ENCODE measurements around the gene SLC6A13.

Gene SLC6A13

GRCh38 chr12:177980-178828, 84.4 kb downstream of the SLC6A13 start:
- TF ChIP-seq POLR2AphosphoS5 (IDR thresholded peaks at IDR 0.05; ENCODE audit: low read depth, low read length) = no peak
- no peak for TF ChIP-seq TAF1 (IDR thresholded peaks at IDR 0.05; ENCODE audit: borderline replicate concordance, low read depth, low read length)
- no peak for TF ChIP-seq POLR2A (IDR thresholded peaks at IDR 0.05; ENCODE audit: low read depth, low read length)
- no peak for FAIRE-seq
- DNase-seq (ENCODE audit: insufficient read length) = no peak

DNA sequence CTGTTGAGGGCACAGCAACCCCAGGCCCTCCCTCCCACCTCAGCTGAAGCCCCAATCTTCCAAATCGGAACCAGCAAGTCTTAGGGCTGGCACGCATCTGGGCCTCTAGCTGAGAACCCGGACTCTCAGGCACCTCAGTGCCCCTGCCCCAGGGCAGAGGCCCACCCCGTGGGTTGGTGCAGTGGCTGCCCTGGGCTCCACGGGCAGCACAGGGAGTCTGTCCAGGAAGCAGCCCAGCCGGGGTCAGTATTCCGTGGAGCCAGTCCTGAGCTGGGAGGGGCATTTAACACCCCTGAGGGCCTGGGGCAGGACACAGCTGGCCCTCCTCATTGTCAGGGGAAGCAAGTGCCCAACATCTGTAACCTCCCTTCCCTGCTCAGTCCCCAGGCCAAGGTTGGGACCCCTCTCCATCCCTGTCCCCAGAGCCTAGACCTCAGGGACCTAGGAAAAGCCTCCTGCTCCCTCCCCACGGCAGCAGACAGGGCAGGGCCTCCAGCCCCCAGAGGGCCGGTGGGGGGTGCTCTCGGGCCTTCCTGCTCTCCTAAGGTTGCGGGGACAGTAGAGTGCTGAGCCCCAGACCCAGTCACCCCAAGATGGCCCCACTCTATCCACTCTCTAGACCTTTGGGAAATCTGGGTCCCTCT, 85.2 kb downstream of the SLC6A13 start:
- DNase-seq (ENCODE audit: insufficient read length) (no peak), FAIRE-seq (no peak)
- TF ChIP-seq TAF1 (IDR thresholded peaks at IDR 0.05; ENCODE audit: borderline replicate concordance, low read depth, low read length) (no peak), POLR2AphosphoS5 (IDR thresholded peaks at IDR 0.05; ENCODE audit: low read depth, low read length) (no peak), POLR2A (IDR thresholded peaks at IDR 0.05; ENCODE audit: low read depth, low read length) (no peak)

- DNase-seq (ENCODE audit: insufficient read length) (no peak), FAIRE-seq (no peak)
- TF ChIP-seq POLR2AphosphoS5 (IDR thresholded peaks at IDR 0.05; ENCODE audit: low read depth, low read length) (no peak), POLR2A (IDR thresholded peaks at IDR 0.05; ENCODE audit: low read depth, low read length) (no peak), TAF1 (IDR thresholded peaks at IDR 0.05; ENCODE audit: borderline replicate concordance, low read depth, low read length) (no peak)
Measured at GRCh38 chr12:176321-177181, 86.1 kb downstream of the SLC6A13 start.

DNA sequence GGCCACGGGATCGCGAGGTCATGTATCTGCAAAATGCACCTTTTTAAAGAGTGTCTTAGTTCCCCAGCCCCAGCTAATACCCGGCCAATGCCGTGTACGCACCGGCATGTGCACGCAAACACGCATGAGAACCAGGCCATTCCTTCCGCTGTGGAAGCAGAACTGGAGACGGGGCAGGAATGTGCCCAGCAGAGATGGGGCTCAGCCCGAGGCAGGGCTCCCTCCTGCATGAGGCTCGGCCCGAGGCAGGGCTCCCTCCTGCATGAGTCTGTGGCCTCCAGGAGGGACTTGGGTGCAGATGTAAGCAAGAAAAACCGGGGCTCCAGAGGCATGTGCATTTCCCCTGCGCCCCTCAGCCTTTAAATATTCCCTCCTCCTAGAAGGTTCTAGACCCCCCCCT, 86.9 kb downstream of the SLC6A13 start:
- no peak for FAIRE-seq

DNA sequence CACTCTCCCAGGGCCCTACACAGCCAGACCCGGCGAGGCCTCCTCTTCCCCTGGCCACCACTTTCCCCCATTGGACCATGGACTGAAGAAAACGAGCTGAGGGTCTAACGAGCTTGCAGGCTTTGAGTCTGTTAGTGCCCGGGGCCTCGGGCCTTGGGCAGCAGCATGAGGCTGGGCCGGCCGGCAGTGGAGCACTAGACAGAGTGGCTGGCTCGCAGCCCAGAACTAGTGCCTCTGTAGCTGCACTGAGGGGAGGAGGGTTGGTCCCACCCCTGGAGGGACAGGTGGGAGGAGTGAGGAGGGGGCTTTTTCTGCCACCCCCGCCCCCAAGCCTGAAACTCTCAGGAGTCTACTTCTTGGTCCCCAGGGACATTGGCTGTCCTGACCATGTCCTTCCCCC, 87.4 kb downstream of the SLC6A13 start:
- DNase-seq (ENCODE audit: insufficient read length) = no peak
- no peak for TF ChIP-seq POLR2A (IDR thresholded peaks at IDR 0.05; ENCODE audit: low read depth, low read length)
- TF ChIP-seq POLR2AphosphoS5 (IDR thresholded peaks at IDR 0.05; ENCODE audit: low read depth, low read length) = no peak
- TF ChIP-seq TAF1 (IDR thresholded peaks at IDR 0.05; ENCODE audit: borderline replicate concordance, low read depth, low read length) = no peak
- FAIRE-seq = no peak

More for the DNA sequence above, 86.9 kb downstream of the SLC6A13 start:
- no peak for TF ChIP-seq TAF1 (IDR thresholded peaks at IDR 0.05; ENCODE audit: borderline replicate concordance, low read depth, low read length)
- TF ChIP-seq POLR2AphosphoS5 (IDR thresholded peaks at IDR 0.05; ENCODE audit: low read depth, low read length) = no peak
- TF ChIP-seq POLR2A (IDR thresholded peaks at IDR 0.05; ENCODE audit: low read depth, low read length) = no peak
- DNase-seq (ENCODE audit: insufficient read length) = no peak

DNA sequence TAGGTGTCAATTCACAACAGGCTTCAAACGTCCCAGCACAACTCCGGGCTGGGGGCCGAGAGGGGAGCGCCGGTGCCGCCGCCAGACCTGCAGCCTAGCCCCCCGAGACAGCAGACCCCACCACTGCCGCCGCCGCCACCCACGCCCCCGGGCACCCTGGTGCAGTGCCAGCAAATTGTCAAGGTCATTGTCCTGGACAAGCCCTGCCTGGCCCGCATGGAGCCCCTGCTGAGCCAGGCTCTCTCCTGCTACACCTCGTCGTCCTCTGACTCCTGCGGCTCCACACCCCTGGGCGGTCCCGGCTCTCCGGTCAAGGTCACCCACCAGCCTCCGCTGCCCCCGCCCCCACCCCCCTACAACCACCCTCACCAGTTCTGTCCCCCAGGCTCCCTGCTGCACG, 88.0 kb downstream of the SLC6A13 start:
- DNase-seq (ENCODE audit: insufficient read length) (no peak), FAIRE-seq (no peak)
- no peak for TF ChIP-seq TAF1 (IDR thresholded peaks at IDR 0.05; ENCODE audit: borderline replicate concordance, low read depth, low read length)
- no peak for TF ChIP-seq POLR2AphosphoS5 (IDR thresholded peaks at IDR 0.05; ENCODE audit: low read depth, low read length)
- TF ChIP-seq POLR2A (IDR thresholded peaks at IDR 0.05; ENCODE audit: low read depth, low read length) = no peak

- FAIRE-seq = no peak
Measured at GRCh38 chr12:174124-174523, 88.5 kb downstream of the SLC6A13 start.

GRCh38 chr12:172732-173161, 89.9 kb downstream of the SLC6A13 start:
- TF ChIP-seq TAF1 (IDR thresholded peaks at IDR 0.05; ENCODE audit: borderline replicate concordance, low read depth, low read length) (no peak), POLR2AphosphoS5 (IDR thresholded peaks at IDR 0.05; ENCODE audit: low read depth, low read length) (no peak), POLR2A (IDR thresholded peaks at IDR 0.05; ENCODE audit: low read depth, low read length) (no peak)
- FAIRE-seq (no peak), DNase-seq (ENCODE audit: insufficient read length) (no peak)

More at GRCh38 chr12:174124-174523, 88.5 kb downstream of the SLC6A13 start:
- DNase-seq (ENCODE audit: insufficient read length) = no peak
- TF ChIP-seq TAF1 (IDR thresholded peaks at IDR 0.05; ENCODE audit: borderline replicate concordance, low read depth, low read length) (no peak), POLR2AphosphoS5 (IDR thresholded peaks at IDR 0.05; ENCODE audit: low read depth, low read length) (no peak), POLR2A (IDR thresholded peaks at IDR 0.05; ENCODE audit: low read depth, low read length) (no peak)

DNA sequence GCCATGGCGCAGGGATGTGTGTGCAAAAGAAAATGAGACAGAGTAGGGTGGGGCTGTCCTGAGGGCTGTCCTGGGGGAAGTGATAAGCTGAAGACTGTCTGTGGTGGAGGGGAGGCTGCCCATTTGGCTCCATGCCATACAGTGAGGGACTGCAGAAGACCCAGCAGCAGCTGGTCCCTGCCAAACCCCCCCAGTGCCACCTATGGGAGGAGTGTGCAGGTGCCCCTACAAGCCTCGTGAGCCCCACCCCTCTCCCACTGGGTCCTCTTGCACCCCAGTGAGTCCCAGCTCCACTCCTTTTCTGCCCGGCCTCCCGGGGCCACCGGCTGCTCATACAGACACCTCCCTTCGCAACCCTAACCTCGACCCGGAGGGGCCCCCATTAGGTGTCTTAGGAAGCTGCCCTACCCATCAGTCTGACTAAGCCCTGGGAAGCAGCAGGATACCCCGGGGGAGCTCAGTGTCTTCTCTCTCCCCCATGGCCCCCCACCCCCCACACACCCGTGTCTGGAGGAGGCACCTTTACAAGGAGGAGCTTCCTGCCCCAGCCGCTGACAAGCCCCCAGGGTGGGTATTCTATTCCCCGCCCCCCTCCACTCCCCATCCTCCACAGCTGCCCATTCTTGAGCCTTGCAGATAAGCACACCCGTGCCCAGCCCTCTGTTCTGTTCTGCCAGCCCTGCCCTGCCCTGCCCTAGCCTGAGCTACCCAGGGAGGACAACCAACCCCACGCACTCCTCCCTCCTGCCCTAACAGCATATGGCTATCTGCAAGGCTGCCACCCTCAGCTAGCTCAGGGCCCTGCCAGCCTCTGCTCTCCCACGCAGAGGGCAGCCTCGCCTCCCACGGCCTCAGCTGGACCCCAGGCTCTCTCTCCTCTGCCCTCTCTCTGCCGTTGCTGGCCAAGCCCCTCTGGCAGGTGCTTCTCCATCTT, 90.6 kb downstream of the SLC6A13 start:
- FAIRE-seq = no peak
- no peak for DNase-seq (ENCODE audit: insufficient read length)
- TF ChIP-seq POLR2AphosphoS5 (IDR thresholded peaks at IDR 0.05; ENCODE audit: low read depth, low read length) = no peak
- TF ChIP-seq POLR2A (IDR thresholded peaks at IDR 0.05; ENCODE audit: low read depth, low read length) = no peak
- no peak for TF ChIP-seq TAF1 (IDR thresholded peaks at IDR 0.05; ENCODE audit: borderline replicate concordance, low read depth, low read length)

GRCh38 chr12:171276-171675, 91.4 kb downstream of the SLC6A13 start:
- FAIRE-seq = no peak
- no peak for TF ChIP-seq POLR2A (IDR thresholded peaks at IDR 0.05; ENCODE audit: low read depth, low read length)
- TF ChIP-seq TAF1 (IDR thresholded peaks at IDR 0.05; ENCODE audit: borderline replicate concordance, low read depth, low read length) = no peak
- TF ChIP-seq POLR2AphosphoS5 (IDR thresholded peaks at IDR 0.05; ENCODE audit: low read depth, low read length) = no peak
- DNase-seq (ENCODE audit: insufficient read length) = no peak

Data from GM12892 (cell line).